Activated CD8-positive, alpha-beta memory T cell treated with anti-CD3 and anti-CD28 coated beads, Interleukin-2, amount 50 U/mL, for 24 hours (primary cell): Measurements from ENCODE around the gene CC2D1A.

ENCODE experiments used
- DNase-seq: peaks from one replicate; pipeline ENCODE4 v3.0.0-alpha.2; 2020; ENCODE audit errors: extremely low read depth

CC2D1A gene

GRCh38 chr19:13979244-13979615, 73.2 kb downstream of the CC2D1A start:
- no peak for DNase-seq

- no peak for DNase-seq
Measured at GRCh38 chr19:13979686-13980085, 73.7 kb downstream of the CC2D1A start.

- no peak for DNase-seq
Measured at GRCh38 chr19:13980340-13980739, 74.3 kb downstream of the CC2D1A start.
